ENCODE measurements around the gene TPP2.

- TF ChIP-seq EZH2phosphoT487 (conservative IDR thresholded peaks at IDR 0.05; ENCODE audit: low read length) = no peak
- TF ChIP-seq, protein P1, sequence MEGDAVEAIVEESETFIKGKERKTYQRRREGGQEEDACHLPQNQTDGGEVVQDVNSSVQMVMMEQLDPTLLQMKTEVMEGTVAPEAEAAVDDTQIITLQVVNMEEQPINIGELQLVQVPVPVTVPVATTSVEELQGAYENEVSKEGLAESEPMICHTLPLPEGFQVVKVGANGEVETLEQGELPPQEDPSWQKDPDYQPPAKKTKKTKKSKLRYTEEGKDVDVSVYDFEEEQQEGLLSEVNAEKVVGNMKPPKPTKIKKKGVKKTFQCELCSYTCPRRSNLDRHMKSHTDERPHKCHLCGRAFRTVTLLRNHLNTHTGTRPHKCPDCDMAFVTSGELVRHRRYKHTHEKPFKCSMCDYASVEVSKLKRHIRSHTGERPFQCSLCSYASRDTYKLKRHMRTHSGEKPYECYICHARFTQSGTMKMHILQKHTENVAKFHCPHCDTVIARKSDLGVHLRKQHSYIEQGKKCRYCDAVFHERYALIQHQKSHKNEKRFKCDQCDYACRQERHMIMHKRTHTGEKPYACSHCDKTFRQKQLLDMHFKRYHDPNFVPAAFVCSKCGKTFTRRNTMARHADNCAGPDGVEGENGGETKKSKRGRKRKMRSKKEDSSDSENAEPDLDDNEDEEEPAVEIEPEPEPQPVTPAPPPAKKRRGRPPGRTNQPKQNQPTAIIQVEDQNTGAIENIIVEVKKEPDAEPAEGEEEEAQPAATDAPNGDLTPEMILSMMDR (IDR thresholded peaks at IDR 0.05; ENCODE audit: insufficient read depth, low read length, poor library complexity, severe bottlenecking) = no peak
Observed at GRCh38 chr13:102599426-102600012, 2.7 kb downstream of the TPP2 start.

Measured in SU-DHL-6 (cell line).